Neural cell (in vitro differentiated cells): ENCODE results near the gene CABLES1. TPM values are rescaled to one million over a fixed set of nuclear protein-coding genes. Genes with fewer than 3 reads are reported as not detected.

Experiments used
- H2AFZ ChIP-seq: fragments of 200-600, 300-800 bp; sonication (generic), shearing (Covaris generic); 2 replicates; pipeline ENCODE4 v1.6.0; 2014; ENCODE audit warnings: low read depth, mild to moderate bottlenecking, antibody characterized with exemption, low read length, moderate library complexity
- H3F3A ChIP-seq: fragments of 200-600 bp; shearing (Covaris generic); 2 replicates; pipeline ENCODE4 v1.6.1; 2016; ENCODE audit warnings: mild to moderate bottlenecking, moderate library complexity, mixed read lengths, antibody characterized with exemption, low read length; ENCODE audit not compliant: insufficient read depth, poor library complexity, severe bottlenecking
- H3K27ac ChIP-seq: fragments of 200-600, 300-800 bp; sonication (generic), shearing (Covaris generic); 2 replicates; pipeline ENCODE4 v1.5.1; 2014; ENCODE audit warnings: mild to moderate bottlenecking, low read length, moderate library complexity
- H3K27me3 ChIP-seq: fragments of 300-800, 200-600 bp; sonication (generic), shearing (Covaris generic); 2 replicates; pipeline ENCODE4 v1.6.0; 2014; ENCODE audit warnings: mild to moderate bottlenecking, low read depth, low read length, moderate library complexity; ENCODE audit not compliant: insufficient read depth
- H3K36me3 ChIP-seq: fragments of 300-800, 200-600 bp; sonication (generic), shearing (Covaris generic); 2 replicates; pipeline ENCODE4 v1.5.1; 2014; ENCODE audit warnings: mild to moderate bottlenecking, antibody characterized with exemption, low read length, moderate library complexity; ENCODE audit not compliant: insufficient read depth
- H3K4me2 ChIP-seq: fragments of 300-800, 200-600 bp; sonication (generic), shearing (Covaris generic); 2 replicates; pipeline ENCODE4 v1.6.0; 2014; ENCODE audit warnings: mild to moderate bottlenecking, low read length
- H3K4me3 ChIP-seq: fragments of 300-800, 200-600 bp; sonication (generic), shearing (Covaris generic); 2 replicates; pipeline ENCODE4 v1.5.1; 2014; ENCODE audit warnings: mild to moderate bottlenecking, low read length, moderate library complexity
- H3K79me2 ChIP-seq: fragments of 200-600 bp; shearing (Covaris generic); replicated peaks from 2 replicates; pipeline ENCODE4 v1.6.0; 2014; ENCODE audit warnings: mild to moderate bottlenecking, low read length, moderate library complexity; ENCODE audit not compliant: insufficient read depth
- H3K9ac ChIP-seq: fragments of 300-800, 200-600 bp; sonication (generic), shearing (Covaris generic); 2 replicates; pipeline ENCODE4 v1.6.1; 2016; ENCODE audit warnings: mild to moderate bottlenecking, low read length, mixed read lengths
- H3K9me2 ChIP-seq: fragments of 200-600 bp; shearing (Covaris generic); 2 replicates; pipeline ENCODE4 v1.6.1; 2016; ENCODE audit warnings: mild to moderate bottlenecking, low read length, mixed read lengths; ENCODE audit not compliant: insufficient read depth
- H3K9me3 ChIP-seq: fragments of 200-600, 300-800 bp; sonication (generic), shearing (Covaris generic); 2 replicates; pipeline ENCODE4 v1.6.1; 2016; ENCODE audit warnings: mild to moderate bottlenecking, mixed run types, low read length, moderate library complexity, mixed read lengths
- H4K20me1 ChIP-seq: fragments of 200-600 bp; shearing (Covaris generic); 2 replicates; pipeline ENCODE4 v1.6.1; 2016; ENCODE audit warnings: mild to moderate bottlenecking, mixed run types; ENCODE audit not compliant: insufficient read depth
- EP300 ChIP-seq: fragments of 450-650 bp; conservative IDR thresholded peaks from 2 replicates; pipeline ENCODE4 v1.6.1; 2014; ENCODE audit warnings: antibody characterized with exemption, mild to moderate bottlenecking, moderate library complexity; ENCODE audit not compliant: poor library complexity, severe bottlenecking
- EZH2 ChIP-seq: fragments of 200-600, 300-800 bp; shearing (Covaris generic), sonication (generic); IDR thresholded peaks from 2 replicates; pipeline ENCODE4 v1.6.1; 2014; ENCODE audit warnings: antibody characterized with exemption, low read length, borderline replicate concordance, mild to moderate bottlenecking; ENCODE audit not compliant: insufficient read depth, poor library complexity, severe bottlenecking
- MXI1 ChIP-seq: fragments of 450-650 bp; conservative IDR thresholded peaks from 2 replicates; pipeline ENCODE4 v1.6.1; 2014; ENCODE audit warnings: antibody characterized with exemption, mild to moderate bottlenecking; ENCODE audit not compliant: poor library complexity, severe bottlenecking
- POLR2AphosphoS5 ChIP-seq: IDR thresholded peaks from 2 replicates; pipeline ENCODE4 v1.6.1; 2012
- RAD21 ChIP-seq: fragments of 450-650 bp; conservative IDR thresholded peaks from 2 replicates; pipeline ENCODE4 v1.6.1; 2014; ENCODE audit warnings: antibody characterized with exemption, mild to moderate bottlenecking, moderate library complexity
- SMC3 ChIP-seq: fragments of 450-650 bp; conservative IDR thresholded peaks from 2 replicates; pipeline ENCODE4 v1.6.1; 2014; ENCODE audit warnings: antibody characterized with exemption, mild to moderate bottlenecking, moderate library complexity; ENCODE audit not compliant: poor library complexity
- TAF1 ChIP-seq: IDR thresholded peaks from 2 replicates; pipeline ENCODE4 v1.6.1; 2012; ENCODE audit warnings: low read depth
- polyA plus RNA-seq: library from polyadenylated mRNA; depleted of rRNA; stranded (reverse); fragments of >200 nt; gene quantifications from 2 replicates; pipeline ENCODE4 v1.2.3, GENCODE V29; 2014
- TF ChIP-seq, protein P1 (sequence below): IDR thresholded peaks from 2 replicates; pipeline ENCODE4 v1.6.1; 2012; ENCODE audit warnings: borderline replicate concordance
- TF ChIP-seq, protein P2 (sequence below): fragments of 450-650 bp; IDR thresholded peaks from 2 replicates; pipeline ENCODE4 v1.5.1; 2014; ENCODE audit warnings: antibody characterized with exemption, mild to moderate bottlenecking, moderate library complexity; ENCODE audit not compliant: poor library complexity, severe bottlenecking

The CABLES1 gene
- polyA plus RNA-seq, 1 donor from 2014 or later: 1.4 TPM

DNA sequence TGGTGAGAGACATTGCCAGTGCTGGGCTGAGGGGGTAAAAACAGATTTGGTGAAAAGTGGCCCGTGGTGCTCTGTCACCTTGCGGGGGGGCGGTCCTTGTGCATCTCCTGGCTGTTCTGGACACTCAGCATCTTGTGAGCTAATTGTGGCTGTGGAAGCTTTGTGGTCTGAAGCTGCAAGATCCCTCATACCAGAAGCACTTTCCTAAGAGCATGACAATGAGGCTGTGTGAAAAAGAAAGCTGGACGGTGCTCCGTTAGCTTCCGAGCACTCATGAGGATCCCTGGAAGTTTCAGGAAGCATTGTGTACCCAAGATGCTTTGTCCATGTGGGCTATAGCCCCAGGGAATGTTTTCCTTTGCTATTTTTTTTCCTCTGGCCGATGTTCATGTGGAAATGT, 74.5 kb downstream of the CABLES1 start:
- no peaks in the 10 kb centered on the region for H4K20me1 ChIP-seq
- H3K27me3 ChIP-seq: no peaks in the 10 kb centered on the region
- no peak overlapping the region for H2AFZ ChIP-seq
- no peak overlapping the region for H3K27ac ChIP-seq
- TF ChIP-seq POLR2AphosphoS5 (no peak), RAD21 (no peak), EP300 (no peak), MXI1 (no peak)
- TF ChIP-seq, protein P1, sequence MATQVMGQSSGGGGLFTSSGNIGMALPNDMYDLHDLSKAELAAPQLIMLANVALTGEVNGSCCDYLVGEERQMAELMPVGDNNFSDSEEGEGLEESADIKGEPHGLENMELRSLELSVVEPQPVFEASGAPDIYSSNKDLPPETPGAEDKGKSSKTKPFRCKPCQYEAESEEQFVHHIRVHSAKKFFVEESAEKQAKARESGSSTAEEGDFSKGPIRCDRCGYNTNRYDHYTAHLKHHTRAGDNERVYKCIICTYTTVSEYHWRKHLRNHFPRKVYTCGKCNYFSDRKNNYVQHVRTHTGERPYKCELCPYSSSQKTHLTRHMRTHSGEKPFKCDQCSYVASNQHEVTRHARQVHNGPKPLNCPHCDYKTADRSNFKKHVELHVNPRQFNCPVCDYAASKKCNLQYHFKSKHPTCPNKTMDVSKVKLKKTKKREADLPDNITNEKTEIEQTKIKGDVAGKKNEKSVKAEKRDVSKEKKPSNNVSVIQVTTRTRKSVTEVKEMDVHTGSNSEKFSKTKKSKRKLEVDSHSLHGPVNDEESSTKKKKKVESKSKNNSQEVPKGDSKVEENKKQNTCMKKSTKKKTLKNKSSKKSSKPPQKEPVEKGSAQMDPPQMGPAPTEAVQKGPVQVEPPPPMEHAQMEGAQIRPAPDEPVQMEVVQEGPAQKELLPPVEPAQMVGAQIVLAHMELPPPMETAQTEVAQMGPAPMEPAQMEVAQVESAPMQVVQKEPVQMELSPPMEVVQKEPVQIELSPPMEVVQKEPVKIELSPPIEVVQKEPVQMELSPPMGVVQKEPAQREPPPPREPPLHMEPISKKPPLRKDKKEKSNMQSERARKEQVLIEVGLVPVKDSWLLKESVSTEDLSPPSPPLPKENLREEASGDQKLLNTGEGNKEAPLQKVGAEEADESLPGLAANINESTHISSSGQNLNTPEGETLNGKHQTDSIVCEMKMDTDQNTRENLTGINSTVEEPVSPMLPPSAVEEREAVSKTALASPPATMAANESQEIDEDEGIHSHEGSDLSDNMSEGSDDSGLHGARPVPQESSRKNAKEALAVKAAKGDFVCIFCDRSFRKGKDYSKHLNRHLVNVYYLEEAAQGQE: no peak
- H3K9ac ChIP-seq: no peak overlapping the region
- no peaks in the 10 kb centered on the region for H3K79me2 ChIP-seq
- H3K9me3 ChIP-seq: no peaks in the 10 kb centered on the region
- no peak overlapping the region for H3K4me3 ChIP-seq
- no peaks in the 10 kb centered on the region for H3F3A ChIP-seq
- H3K36me3 ChIP-seq: no peaks in the 10 kb centered on the region
- no peak overlapping the region for H3K4me2 ChIP-seq
- H3K9me2 ChIP-seq: no peaks in the 10 kb centered on the region

DNA sequence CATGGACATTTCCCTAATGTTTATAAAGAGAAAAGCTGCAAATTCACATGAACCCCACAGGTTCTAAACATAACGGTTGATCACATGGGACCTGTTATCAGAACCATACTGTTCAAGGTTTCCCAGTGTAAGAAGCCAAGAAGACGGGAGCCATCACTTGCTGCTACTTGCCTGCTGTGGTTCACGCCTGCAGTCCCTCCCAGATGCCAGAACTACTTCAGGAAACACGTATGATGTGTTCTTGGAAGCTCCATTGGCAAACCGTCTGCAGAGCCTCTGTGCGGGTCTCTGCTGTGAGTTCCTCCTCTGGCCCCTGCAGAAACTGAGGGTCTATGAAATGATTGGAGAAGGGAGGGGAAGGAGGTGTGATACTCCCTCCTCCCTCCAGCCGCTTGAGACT, 75.2 kb downstream of the CABLES1 start:
- Histone ChIP-seq H3F3A (no peaks in the 10 kb centered on the region), H3K9me2 (no peaks in the 10 kb centered on the region), H3K27ac (no peak overlapping the region), H3K9me3 (no peaks in the 10 kb centered on the region), H2AFZ (no peak overlapping the region), H3K4me2 (no peak overlapping the region), H3K27me3 (no peaks in the 10 kb centered on the region), H3K36me3 (no peaks in the 10 kb centered on the region), H4K20me1 (no peaks in the 10 kb centered on the region), H3K4me3 (no peak overlapping the region), H3K9ac (no peak overlapping the region), H3K79me2 (no peaks in the 10 kb centered on the region)
- TF ChIP-seq, protein P2, sequence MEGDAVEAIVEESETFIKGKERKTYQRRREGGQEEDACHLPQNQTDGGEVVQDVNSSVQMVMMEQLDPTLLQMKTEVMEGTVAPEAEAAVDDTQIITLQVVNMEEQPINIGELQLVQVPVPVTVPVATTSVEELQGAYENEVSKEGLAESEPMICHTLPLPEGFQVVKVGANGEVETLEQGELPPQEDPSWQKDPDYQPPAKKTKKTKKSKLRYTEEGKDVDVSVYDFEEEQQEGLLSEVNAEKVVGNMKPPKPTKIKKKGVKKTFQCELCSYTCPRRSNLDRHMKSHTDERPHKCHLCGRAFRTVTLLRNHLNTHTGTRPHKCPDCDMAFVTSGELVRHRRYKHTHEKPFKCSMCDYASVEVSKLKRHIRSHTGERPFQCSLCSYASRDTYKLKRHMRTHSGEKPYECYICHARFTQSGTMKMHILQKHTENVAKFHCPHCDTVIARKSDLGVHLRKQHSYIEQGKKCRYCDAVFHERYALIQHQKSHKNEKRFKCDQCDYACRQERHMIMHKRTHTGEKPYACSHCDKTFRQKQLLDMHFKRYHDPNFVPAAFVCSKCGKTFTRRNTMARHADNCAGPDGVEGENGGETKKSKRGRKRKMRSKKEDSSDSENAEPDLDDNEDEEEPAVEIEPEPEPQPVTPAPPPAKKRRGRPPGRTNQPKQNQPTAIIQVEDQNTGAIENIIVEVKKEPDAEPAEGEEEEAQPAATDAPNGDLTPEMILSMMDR: no peak
- TF ChIP-seq TAF1: no peak
- no peak for TF ChIP-seq RAD21
- no peak for TF ChIP-seq POLR2AphosphoS5
- no peak for TF ChIP-seq EP300
- TF ChIP-seq, protein P1: no peak
- TF ChIP-seq SMC3: no peak
- no peak for TF ChIP-seq EZH2
- TF ChIP-seq MXI1: no peak
